Stimulated activated CD8-positive, alpha-beta memory T cell treated with anti-CD3 and anti-CD28 coated beads, Interleukin-15, amount 100 ng/mL, for 24 hours (primary cell): ENCODE results near the gene ACVR1.
"Not testable (repeated sequence)": the region's sequence is repeated elsewhere in the genome, so short reads cannot be mapped to it uniquely, and the experiment has no call there.

Experiments
- DNase-seq: peaks from one replicate; pipeline ENCODE4 v3.0.0-alpha.2; 2020; ENCODE audit warnings: low read depth

The ACVR1 gene

DNA sequence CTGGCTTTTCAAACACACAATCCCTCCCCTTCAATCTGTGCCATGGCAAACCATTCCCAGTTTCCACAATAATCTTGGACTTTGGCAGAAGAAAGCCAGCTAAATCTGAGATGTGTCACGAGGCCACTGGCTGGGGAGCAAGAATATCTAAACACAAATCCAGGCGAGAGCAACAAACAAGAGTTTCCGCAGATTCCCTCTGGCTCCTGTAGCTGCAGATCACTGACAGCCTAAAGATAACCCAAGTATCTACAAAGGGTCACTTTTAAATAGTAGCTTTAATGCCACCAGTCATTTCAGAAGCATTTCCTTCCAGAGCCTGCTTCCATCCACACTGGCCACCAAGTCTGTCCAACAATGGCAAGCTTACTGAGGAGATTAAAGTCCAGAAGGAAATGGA is 86.9 kb downstream of the ACVR1 start:
- DNase-seq = no peak

DNA sequence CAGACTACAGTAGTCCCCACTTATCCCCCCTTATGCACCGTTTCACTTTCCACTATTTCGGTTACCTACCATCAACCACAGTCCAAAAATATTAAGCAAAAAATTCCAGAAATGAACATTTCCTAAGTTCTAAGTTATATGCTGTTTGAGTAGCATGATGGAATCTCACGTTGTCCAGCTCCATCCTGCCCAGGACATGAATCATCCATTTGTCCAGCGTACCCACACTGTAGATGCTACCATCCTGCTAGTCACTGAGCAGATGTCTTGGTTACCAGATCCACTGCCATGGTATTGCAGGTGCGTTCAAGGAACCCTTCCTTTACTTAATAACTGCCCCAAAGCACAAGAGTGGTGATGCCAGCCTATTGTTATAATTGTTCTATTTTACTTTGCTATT is 87.9 kb downstream of the ACVR1 start:
- no peak for DNase-seq

DNA sequence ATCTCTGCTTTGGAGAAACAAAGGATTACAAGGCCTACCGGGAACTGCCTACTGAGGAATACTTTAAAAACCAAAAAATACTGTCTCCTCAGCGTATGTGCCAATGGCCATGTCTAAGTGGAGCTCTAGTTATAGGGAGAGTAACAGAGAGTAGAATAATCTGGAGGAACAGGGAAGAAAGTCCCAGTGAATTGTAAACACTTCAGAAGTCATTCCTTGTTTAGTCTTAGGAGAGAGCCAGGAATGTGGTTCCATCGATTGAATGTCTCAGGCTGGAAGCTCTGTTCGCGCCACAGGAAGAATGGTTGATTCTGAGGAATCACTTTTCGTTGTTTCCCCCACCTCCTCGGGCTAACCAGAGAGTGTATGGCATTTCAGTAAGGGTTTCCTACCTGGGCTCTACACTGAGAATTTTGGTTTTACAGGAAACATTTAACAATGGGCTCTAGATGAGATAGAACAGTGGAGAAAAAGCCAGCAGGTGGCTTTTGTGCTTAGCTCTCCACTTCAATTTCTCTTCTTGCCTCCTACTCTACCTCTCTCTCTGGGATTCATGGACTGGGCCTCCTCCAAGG is 88.7 kb downstream of the ACVR1 start:
- no peak for DNase-seq

DNA sequence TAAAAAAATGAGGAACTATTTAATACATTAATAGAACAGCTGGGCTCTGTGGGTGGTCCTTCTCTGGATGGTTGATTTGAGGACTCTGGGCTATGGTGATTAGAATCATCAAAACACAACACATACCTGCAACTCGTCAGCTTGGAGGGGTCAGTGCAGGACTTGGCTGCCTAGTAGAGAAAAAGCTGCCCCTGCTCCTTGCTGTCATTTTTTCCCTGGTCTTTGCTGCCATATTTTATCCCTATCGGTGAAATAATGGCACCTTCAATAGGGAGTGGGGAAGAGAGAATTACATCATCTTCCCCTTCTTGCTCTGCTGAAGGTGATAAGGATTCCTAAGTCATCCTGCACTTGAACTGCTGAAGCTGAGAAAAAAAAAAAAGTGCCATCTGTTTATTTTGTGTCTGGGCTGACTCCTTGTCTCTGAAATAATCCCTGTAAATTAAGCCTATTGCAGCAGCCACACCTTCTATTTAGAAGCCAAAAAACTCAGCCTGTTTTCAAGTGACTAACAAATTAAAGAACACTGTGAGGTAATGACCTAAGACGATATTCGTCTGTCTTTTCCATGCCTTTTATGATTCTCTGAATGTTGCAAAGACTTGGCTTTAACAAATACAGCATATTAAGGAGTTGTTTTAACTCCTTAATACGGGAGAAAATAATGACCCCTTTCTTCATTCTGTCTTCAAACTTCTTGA is 89.3 kb downstream of the ACVR1 start:
- DNase-seq = no peak

DNA sequence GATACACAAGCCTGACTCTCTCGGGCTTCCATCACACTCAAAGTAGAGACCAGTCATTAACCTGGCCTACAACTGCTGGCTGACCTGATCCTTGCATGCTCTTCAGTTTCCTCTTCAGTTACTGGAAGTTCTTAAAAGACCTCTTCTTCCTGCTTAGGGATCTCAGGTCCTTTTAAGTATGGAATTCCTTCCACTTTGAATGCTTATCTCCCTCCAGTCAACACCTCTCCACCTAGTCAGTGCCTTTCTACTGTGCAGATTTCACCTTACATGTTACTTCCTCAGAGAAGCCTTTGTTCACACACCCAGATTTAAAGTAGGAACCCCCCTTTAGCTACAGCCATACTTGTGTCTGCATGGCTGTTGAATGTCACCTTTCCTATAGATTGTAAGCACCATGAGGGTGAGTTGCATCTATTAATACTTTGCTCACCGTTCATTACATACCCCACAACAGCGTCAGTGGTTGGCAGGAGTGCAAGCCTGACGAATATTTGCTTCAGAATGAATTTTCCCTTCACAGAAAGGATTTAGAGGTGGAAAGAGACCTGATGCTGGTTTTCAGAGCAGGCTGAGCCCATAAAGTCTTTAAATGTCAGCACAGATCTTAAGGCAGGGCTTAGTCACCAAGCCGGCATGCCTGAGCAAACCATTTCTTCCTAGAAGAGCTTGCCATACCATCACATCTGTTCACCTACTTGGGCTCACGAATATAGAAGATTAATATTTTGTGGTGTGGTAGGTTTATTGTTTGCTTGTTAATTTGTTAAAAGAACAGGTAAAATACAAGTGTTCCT is 90.1 kb downstream of the ACVR1 start:
- no peak for DNase-seq

DNA sequence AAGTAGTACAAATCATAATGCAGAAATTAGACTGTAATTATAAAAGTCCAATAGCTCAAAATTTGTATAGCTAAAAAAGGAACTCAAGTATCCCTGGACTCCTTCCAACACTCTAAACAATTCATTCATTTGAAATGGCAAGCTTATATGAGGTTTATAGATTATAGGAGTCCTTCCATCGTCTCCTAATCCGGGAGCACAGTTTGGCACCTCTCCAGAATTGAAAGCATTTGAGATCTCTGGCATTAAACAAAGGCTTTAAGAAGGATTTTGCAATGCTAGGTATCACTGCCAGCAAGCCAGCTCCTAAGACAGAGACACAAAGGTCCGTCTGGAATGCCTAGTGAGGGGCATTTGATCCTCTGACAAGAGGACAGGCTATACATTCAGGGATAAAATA is 90.9 kb downstream of the ACVR1 start:
- DNase-seq = no peak

- no peak for DNase-seq
Measured at GRCh38 chr2:157784823-157785175, 91.3 kb downstream of the ACVR1 start.

- DNase-seq = no peak
Measured at GRCh38 chr2:157784169-157784822, 91.8 kb downstream of the ACVR1 start.

DNA sequence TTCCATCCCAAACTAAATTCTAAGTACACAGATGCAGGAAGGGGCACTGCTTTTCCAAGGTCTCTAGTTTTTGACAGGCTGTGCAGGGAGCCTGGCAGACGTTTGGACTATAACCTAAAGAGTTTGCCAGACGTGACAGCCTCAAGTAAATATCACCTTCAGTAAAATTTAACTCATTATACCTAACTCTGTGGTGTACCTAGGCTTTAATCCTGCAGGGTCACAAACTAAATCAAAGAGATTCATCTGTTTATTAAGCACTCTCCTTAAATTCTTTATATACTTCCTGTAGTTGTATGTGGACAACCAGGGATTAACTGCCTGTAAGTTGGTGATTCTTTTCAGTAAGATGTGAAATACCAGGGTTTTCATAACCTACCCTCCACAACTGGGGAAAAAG is 92.9 kb downstream of the ACVR1 start:
- no peak for DNase-seq

GRCh38 chr2:157782057-157782845 is 93.9 kb downstream of the ACVR1 start:
- no peak for DNase-seq

- no peak for DNase-seq
Measured at GRCh38 chr2:157780211-157780610, 95.9 kb downstream of the ACVR1 start.

GRCh38 chr2:157779794-157780193 is 96.3 kb downstream of the ACVR1 start:
- no peak for DNase-seq

- no peak for DNase-seq
Measured at GRCh38 chr2:157777427-157777826, 98.7 kb downstream of the ACVR1 start.

DNA sequence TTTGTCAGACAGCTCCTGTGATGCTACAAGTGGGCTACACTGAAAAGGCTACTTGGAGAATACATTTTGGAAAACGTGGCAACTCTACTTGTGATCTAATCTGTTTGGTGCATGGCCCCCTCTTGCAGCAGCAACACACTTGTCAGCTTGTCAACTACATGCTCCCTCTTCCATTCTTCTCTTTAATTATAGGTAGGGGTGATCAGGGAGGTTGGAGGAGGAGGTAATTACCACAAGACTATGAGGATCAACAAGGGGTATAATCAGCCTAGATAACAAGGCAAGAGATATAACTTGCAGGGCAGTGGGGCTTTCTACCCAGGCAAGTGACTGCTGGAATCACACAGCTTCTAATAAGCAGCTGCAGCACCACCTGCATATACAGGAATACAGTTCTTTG is 104.9 kb downstream of the ACVR1 start:
- DNase-seq = no peak

DNA sequence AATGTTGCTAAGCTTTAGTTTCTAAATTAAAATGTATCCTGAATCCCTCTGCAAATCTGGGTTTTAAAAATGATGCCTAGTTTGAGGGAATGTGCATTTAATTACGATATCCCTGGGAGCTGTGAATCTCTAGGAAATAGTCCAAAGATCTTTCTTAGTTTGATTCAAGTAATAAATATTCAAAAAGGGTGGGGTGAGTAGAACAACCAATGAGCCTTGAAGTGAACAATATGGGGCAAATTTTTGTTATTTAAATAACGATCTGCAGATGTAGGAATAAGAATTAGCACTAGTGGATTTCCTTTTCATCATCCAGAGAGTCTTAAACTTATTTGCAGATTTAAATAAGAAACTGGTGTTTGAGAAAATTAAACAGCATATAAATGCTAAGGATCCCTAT is 106.3 kb downstream of the ACVR1 start:
- DNase-seq = no peak

DNA sequence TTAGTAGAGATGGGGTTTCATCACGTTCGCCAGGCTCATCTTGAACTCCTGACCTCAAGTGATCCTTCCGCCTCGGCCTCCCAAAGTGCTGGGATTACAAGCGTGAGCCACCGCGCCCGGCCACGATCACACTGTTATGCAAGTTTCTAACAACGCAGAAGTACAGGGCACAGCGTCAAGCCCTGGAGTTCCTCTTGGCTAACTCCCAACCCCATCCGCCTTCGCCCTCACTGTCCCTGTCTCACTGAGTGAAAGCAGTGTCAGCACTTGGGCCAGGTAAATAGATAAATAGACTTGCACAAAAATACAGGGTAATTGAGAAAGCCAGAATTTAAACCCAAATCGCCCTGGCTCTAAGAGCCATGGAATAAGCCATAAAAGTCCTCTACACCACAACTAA is 111.7 kb downstream of the ACVR1 start:
- DNase-seq = no peak

GRCh38 chr2:157761520-157761919 is 114.6 kb downstream of the ACVR1 start:
- DNase-seq = no peak

- DNase-seq = no peak
Measured at GRCh38 chr2:157760949-157761348, 115.2 kb downstream of the ACVR1 start.

DNA sequence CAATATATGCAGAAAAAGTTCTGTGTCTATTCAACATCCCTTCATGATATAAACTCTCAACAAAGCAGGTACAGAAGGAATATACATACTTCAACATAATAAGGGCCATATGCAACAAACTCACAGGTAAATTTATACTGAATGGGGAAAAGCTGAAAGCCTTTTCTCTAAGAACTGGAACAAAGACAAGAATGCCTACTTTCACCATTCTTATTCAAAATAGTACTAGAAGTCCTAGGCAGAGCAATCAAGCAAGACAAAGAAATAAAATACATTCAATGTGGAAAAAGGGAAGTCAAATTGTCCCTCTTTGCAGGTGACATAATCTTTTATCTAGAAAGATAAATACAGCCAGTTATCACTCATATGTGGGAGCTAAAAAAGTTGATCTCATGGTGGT is 116.3 kb downstream of the ACVR1 start:
- DNase-seq = no peak

DNA sequence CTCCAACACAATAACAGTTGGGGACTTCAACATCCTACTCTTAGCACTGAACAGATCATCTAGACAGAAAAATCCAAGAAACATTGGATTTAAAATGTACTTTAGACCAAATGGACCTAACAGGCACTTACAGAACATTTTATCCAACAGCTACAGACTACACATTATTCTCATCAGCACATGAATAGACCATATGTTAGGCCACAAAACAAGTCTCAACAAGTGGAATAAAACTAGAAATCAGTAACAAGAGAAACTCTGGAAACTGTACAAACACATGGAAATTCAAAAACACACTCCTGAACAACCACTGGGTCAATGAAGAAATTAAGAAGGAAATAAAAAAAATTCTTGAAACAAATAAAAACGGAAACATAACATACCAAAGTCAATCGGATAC is 117.5 kb downstream of the ACVR1 start:
- DNase-seq = no peak

DNA sequence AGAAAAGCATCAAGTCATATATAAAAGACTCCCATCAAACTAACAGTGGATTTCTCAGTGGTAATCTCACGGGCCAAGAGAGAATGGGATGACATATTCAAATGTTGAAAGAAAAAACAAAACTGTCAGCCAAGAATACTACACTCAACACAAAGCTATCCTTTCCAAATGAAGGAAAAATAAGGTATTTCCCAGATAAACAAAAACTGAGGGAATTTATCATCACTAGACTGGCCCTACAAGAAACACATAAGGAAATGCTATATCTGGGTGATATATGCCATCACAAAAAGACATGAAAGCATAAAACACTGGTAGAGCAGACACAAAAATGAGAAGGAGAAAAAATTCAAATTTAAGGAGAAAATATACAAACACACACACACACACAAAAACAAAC is 118.6 kb downstream of the ACVR1 start:
- DNase-seq = no peak

DNA sequence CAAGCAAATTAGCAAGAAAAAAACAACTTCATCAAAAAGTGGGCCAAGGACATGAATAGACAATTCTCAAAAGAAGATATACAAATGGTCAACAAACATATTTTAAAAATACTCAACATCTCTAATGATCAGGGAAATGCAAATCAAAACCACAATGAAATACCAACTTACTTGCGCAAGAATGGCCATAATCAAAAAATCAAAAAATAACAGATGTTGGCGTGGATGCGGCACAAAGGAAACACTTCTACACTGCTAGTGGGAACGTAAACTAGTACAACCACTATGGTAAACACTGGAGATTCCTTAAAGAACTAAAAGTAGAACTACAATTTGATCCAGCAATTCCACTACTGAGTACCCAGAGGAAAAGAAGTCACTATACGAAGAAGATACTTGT is 119.7 kb downstream of the ACVR1 start:
- not testable (repeated sequence) for DNase-seq
